GM12801 (cell line): ENCODE measurements around the gene KCNQ2.

ENCODE experiments used
- TF ChIP-seq, protein P1 (sequence below): IDR thresholded peaks from one replicate; pipeline ENCODE4 v1.5.1; 2011; ENCODE audit warnings: control low read depth; ENCODE audit not compliant: insufficient read length; ENCODE audit errors: extremely low read depth

Gene KCNQ2

GRCh38 chr20:63464289-63464635, 8.2 kb downstream of the KCNQ2 start:
- TF ChIP-seq, protein P1, sequence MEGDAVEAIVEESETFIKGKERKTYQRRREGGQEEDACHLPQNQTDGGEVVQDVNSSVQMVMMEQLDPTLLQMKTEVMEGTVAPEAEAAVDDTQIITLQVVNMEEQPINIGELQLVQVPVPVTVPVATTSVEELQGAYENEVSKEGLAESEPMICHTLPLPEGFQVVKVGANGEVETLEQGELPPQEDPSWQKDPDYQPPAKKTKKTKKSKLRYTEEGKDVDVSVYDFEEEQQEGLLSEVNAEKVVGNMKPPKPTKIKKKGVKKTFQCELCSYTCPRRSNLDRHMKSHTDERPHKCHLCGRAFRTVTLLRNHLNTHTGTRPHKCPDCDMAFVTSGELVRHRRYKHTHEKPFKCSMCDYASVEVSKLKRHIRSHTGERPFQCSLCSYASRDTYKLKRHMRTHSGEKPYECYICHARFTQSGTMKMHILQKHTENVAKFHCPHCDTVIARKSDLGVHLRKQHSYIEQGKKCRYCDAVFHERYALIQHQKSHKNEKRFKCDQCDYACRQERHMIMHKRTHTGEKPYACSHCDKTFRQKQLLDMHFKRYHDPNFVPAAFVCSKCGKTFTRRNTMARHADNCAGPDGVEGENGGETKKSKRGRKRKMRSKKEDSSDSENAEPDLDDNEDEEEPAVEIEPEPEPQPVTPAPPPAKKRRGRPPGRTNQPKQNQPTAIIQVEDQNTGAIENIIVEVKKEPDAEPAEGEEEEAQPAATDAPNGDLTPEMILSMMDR = no peak

DNA sequence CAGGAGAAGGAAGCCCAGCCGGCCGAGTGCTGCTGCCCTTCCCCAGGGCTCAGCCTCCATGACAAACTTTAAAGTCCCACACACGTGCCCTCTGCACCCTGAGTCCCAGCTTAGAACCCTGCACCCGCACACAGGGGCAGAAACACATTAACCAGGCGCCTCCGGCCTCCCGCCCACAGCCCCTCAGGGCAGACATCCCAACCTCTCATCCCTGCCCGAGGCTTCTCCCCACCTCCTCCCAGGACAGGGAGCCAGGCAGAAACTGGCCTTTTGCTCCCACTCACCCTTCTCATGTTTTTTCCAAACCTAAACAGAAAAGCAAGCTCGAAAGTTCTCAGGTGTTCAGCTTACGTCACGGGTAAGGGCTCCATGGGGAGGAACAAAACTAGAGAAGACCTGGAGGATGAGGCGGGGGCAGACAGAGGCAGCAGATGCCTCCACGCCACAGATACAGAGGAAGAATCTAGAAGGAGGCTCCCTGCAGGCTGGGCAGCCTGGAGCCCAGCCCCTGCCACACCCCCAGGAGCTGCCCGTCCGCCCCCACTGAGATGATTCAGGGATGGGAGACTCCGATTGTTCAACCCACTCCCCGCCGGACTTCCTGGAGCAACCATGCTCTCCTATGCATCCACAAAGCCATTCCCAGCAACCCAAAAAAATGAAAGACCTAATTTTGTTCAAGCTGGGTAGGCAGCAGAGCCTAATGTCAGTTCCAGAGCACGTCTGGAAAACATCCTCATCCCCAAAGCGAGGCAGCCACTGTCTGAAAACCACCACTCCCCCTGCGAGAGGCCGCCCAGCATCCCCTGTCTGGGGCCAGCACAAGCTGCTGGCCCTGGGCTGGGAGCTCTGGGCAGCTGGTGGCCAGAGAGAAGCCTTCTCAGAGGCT, 8.8 kb downstream of the KCNQ2 start:
- TF ChIP-seq, protein P1 = no peak

DNA sequence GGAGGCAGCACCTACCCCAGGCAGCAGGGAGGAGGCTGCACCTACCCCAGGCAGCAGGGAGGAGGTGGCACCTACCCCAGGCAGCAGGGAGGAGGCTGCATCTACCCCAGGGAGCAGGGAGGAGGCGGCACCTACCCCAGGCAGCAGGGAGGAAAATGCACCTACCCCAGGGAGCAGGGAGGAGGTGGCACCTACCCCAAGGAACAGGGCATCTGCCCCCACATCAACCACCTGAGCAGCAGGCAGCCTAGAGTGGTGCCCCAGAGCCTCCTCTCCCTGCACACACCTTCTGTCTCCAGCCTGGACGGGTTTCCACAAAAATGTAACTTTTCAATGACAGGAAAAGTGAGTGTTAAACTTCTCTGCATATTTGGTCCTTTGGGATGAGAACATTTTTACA, 10.2 kb downstream of the KCNQ2 start:
- TF ChIP-seq, protein P1 = no peak

DNA sequence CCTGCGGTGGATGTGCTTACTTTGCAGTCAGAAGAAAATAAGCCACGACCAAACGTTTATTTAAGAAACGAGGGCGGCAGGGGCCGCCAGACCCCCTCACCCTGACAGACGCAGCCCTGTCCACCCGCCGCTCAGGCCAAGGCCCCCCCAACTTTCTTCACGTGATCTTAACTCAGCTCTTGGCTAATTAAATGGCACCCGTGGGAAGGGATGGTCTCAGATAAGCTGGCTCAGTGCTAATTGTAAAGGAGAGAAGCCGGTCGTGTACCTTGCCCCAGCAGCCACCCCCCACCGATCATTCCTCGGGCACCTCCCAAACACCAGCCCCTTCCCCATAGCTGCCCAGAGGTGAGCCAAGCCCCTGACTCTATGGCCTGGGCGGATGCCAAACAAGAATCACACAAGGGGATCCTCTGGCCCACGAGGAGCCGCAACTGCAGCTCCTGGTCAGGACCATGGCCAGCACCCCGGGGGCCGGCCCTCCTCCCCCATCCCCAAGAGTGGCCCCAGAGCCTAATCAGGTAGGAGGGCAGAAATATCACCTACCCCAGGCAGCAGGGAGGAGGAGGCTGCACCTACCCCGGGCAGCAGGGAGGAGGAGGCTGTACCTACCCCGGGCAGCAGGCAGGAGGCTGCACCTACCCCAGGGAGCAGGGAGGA, 11.2 kb downstream of the KCNQ2 start:
- TF ChIP-seq, protein P1 = no peak

GRCh38 chr20:63459070-63459380, 13.4 kb downstream of the KCNQ2 start:
- TF ChIP-seq, protein P1 = no peak

GRCh38 chr20:63458170-63459069, 14.0 kb downstream of the KCNQ2 start:
- TF ChIP-seq, protein P1 = no peak

DNA sequence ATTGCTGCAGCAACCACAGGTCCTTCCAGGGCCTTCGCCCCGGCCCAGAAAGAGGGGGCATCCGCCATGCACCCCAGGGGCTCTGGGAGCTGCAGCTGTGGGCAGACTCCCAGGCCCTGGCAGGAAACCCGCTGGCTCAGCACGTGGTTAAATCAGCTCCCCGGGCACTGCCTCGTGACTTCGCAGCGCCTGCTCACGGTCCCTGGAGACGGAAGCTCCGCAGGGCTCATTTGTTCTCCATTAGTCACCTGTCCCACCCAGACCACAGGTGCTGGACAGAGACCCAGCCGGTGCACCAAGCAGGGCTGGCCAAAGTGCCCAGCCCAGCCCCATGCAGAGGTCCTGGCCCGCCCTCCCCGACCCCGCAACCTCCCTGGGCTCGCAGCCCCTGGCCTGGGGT, 14.7 kb downstream of the KCNQ2 start:
- TF ChIP-seq, protein P1 = no peak
